HG03159 (cell line): ENCODE results near the gene RIOK3.
"Not testable (repeated sequence)": the region's sequence is repeated elsewhere in the genome, so short reads cannot be mapped to it uniquely, and the experiment has no call there.

Source experiments
- ATAC-seq: cut with Tn5 transposase; IDR thresholded peaks from one replicate; pipeline ENCODE4 v1.9.1; 2021; ENCODE audit warnings: mild to moderate bottlenecking, moderate library complexity; ENCODE audit not compliant: unreplicated experiment

Gene RIOK3

DNA sequence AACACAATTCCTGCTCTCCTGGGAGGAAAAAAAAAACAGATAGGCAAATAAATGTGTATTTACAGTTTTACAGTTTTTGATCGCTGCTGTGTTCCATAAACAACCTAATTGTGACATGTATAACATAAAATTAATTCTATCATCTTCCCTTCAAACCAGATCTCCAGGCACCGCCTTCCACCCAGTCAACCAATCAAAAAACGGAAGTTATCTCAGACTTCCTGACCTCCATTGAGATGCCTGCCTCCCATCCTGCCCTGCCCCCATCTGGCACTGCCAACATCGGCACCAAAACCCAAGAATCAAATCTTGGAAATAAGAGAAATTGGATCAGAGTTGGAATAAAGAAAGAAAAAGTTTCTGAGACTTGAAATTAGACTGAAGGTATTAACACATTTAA, 3.1 kb upstream of the RIOK3 start:
- ATAC-seq, result no peak

- ATAC-seq, result no peak
Measured at GRCh38 chr18:23451011-23451410, 2.1 kb upstream of the RIOK3 start.

DNA sequence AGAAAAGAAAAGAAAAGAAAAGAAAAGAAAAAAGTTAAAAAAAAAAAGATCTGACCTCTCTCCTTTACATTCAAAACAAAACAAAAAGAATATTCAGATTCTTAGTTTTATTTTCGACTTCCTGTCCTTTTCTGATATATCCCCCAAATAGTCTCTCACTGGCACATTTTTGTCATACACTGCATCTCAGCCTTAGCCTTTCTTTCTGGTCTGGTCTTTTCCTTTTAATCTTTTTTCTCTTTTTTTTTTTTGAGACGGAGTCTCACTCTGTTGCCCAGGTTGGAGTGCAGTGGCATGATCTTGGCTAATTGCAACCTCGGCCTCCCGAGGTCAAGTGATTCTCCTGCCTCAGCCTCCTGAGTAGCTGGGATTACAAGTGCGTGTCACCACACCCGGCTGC, 1.6 kb upstream of the RIOK3 start:
- ATAC-seq, result no peak

GRCh38 chr18:23452347-23452727, 750 bp upstream of the RIOK3 start:
- ATAC-seq, result no peak

DNA sequence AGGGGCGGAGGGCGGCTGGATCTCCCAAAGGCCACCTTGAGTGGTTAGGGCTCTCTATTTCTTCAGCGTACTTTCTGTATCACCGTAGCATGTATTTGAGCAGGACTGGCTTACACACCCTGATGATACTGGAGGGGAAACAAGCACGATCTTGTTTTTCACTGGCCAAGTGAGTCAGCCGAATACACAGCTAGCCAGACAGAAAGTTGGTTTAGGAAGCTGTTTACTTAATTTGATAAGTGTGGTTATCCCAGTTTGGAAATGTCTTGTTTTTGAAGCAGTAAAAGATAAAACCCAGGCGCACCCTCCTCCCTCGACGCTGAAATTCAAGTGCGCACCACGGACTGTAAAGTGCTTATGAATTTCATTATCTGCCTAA, 582 bp downstream of the RIOK3 start:
- ATAC-seq, result peak; percentile 2

DNA sequence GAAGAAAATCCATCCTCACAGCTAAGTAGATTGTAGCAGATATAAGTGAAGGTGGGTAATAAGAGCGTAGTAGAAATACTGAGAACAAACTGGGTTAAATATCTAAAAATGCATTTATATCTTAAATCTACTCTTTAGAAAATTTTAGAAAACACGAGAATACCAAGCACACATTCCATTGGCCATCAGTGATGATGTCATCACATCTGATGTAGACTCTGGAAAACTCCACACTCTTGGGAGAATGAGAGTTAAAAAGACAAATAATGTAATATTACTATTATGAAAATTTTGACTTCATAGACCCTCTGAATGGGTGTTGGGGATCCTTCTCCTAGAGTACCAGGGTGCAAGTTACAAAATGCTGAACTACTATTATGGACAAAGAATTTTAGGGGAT, 3.7 kb downstream of the RIOK3 start:
- ATAC-seq, result no peak

- no peak for ATAC-seq
Measured at GRCh38 chr18:23458830-23459529, 5.9 kb downstream of the RIOK3 start.

- ATAC-seq, result no peak
Measured at GRCh38 chr18:23459530-23459921, 6.4 kb downstream of the RIOK3 start.

GRCh38 chr18:23460285-23461273, 7.5 kb downstream of the RIOK3 start:
- ATAC-seq, result no peak

DNA sequence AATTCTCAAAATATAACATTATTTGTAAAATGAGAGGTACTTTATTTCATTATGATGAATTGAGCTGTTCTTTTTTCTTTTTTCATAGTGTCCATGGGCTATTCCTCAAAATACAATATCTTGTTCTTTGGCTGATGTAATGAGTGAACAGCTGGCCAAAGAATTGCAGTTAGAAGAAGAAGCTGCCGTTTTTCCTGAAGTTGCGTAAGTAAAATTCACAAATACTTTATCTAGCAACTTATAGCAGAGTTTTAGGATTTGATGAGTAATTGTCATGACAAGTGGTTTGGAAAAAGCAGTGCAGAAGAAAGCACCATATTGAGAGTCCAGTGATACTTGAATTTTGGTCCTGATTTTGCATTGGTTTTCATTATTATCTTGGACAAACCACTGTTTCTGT, 9.8 kb downstream of the RIOK3 start:
- no peak for ATAC-seq

GRCh38 chr18:23468753-23469459, 15.8 kb downstream of the RIOK3 start:
- ATAC-seq, result no peak

DNA sequence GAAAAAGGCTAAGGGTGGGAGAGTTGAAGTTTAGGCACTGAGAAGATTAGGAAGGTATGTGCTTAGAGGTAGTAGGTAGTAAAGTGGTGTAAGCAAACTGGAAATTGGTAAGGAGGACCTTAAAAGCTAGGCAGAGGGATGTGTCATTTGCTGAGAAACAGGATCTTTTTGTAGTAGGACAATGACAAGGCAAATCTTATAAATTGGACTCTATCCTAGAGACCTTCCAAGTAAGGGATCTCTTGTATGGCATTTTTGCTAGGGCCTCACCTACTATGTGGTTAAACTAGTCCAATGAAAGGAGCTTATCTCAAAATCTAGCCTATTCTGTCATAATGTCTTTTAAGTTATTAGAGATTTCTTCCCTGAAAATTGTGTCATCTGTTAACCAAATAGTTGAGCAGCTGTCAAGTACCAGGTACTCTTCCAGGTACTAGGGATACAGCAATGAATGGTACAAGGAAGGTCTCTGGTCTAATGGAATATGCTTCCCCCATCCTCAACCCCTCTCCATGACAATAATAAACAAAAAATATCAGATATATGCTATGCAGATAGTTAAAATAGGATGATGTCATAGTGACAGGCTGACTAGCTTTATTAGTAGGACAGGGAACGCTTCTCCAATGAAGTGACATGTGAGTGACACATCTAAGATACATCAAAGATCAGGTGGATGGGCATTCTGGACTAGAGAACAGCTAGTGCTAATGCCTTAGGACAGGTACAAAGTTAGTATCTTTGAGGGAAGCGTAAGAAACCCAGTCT, 17.7 kb downstream of the RIOK3 start:
- no peak for ATAC-seq

DNA sequence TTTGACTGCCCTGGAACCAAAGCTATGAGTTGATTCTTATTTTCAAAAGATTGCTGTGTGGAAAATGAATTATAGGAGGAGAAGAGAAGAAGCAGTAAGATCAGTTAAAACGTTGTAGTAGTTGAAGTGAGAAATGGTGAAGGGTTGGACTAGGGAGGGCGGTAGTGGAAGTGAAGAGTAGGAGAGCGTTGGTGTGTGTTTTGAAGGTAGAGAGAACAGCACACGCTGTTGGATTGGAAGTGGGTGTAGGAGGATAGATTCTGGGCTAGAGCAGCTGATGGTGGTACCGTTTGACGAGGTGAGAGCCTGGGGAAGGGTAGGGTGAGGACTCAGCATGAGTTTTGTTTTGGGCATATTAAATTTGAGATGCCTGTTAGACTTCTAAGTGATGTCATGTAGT, 18.4 kb downstream of the RIOK3 start:
- ATAC-seq, result no peak

DNA sequence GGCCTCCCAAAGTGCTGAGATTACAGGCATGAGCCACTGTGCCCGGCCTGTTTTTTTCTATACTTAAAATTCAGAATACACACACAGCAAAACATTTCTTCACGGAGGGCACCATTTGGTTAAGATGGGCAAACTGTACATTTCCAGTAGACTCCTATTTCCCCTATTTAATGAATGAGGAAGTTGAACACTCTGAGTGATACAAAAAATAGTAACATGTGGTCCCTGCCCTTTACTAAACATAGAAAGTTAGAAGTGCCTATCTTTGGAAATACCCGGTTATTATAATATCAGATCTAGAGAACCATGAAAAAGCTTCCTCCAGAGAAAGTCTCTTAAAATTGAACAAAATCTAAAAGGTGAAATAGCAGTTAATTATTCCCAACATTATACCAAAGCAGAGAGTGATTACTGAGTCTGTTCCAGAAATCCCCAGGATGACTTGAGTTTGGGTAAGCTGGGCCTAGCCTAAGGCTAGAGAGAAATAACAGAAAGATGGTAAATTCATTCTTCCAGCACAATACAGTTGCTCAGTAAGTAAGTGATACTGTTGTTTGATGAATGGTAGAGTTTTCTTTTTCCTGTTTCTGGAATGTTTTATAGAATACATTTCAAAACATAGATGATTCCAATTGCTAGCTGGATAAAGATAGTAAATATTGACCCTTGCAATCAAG, 26.9 kb downstream of the RIOK3 start:
- no peak for ATAC-seq

DNA sequence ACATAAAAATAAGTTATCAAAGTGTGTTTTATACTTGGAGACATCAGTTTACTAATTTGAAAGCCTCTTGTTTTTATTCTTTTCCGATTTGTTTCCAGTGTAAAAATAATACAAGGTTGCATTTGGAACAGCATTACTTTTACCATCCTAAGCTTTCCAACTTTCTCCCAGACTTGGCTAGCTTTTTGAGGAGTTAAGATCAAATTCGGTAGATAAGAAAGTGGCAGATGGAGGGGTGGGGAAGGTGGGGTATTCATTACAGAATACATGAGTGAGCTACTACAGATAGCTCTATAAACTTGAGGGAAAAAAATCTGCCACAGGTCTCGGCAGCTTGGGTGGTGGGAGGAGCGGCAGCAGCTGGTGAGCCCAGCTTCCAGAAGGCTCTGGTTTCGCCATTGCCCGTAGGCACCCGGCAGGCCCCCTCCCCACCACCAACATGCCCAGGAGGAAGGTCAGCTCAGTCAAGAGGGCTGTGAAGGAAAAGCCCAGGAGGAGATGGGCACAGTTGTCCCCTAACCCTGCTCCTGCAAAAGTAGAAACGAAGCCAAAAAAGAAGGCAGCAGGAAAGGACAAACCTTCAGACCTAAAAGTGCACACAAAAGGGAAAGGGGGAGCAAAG, 31.6 kb downstream of the RIOK3 start:
- ATAC-seq, result no peak

DNA sequence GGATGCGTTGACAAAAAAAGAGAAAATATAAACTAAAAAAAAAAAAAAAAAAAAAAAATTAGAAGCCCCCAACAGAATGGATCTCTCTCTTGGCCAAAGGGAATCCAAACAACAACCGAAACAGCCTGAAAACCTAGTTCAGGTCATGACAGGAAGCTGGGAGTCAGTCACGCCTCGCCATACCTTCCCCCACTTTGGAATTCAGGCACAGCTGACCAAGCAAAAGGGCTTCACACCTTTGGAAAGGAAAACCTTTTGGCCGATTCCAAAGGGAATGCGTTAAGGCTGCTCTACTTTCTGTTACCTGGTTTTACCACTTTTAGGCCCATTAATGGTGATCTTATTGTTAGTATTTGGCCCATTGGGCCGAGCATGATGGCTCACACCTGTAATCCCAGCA, 32.3 kb downstream of the RIOK3 start:
- ATAC-seq, result no peak

- ATAC-seq, result peak; percentile 75
Measured at GRCh38 chr18:23487738-23488570, 34.9 kb downstream of the RIOK3 start.

DNA sequence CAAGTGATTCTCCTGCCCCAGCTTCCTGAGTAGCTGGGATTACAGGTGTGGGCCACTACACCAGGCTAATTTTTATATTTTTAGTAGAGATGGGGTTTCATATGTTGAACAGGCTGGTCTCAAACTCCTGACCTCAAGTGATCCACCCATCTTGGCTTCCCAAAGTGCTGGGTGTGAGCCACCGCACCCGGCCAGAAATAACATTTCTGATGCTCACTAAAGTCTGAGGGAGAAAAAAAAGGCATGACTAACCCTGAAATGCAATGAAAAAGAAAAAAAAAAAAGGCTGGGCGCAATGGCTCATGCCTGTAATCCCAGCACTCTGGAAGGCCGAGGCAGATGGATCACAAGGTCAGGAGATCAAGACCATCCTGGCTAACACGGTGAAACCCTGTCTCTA, 36.5 kb downstream of the RIOK3 start:
- not testable (repeated sequence) for ATAC-seq

- no peak for ATAC-seq
Measured at GRCh38 chr18:23493654-23494053, 40.6 kb downstream of the RIOK3 start.
